ENCODE data around the gene EPB41. TPM values are rescaled to one million over a fixed set of nuclear protein-coding genes. Genes with fewer than 3 reads are reported as not detected.
A peak's percentile ranks its signal among the peaks of the same experiment; 100 is the strongest.

Gene EPB41
- total and polyA plus RNA-seq, 7 donors: 13.2 to 35.1 (median 27.1) TPM

DNA sequence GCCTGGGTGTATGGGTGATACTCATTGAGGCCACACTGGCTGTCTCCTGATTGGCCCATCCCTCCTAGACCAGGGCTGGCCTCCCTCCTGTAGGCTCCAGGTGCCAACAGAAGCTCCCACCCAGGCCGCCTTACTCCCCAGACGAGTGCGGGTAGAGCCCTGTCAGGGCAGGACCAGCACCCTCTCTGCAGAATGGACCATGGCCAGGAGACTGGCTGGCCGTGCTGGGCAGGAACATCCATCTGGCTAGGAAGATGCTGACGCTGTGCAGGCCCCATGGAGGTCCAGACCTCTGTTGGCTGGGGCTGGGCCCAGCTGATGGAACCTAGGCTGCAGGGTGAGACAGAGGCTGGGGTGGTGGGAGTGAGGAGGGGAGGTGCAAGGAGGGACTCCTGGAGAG, 25.0 kb upstream of the EPB41 start:
- H3K4me1 ChIP-seq: peaks cover 0 to 42% (median 33%) of the 10 kb centered on the region in 4 donors
- TF ChIP-seq POLR2A (IDR thresholded peaks at IDR 0.05) (no peak), CTCF (IDR thresholded peaks at IDR 0.05) (no peak), POLR2AphosphoS5 (IDR thresholded peaks at IDR 0.05) (no peak)
- H3K27ac ChIP-seq: peak overlapping the region in 1 of 4 donors; percentile 82
- no peak overlapping the region for H3K4me3 ChIP-seq
- 93 to 95% methylated on average over 5 of the region's 5 CpGs for WGBS, 2 donors
- no peaks in the 10 kb centered on the region for H3K27me3 ChIP-seq
- intact Hi-C loops (cut with DNase I): loop anchor here (5.0 kb wide), 3 partner anchors 93 to 1818 kb away; partner anchors contain the start of gene SRSF4
- H3K36me3 ChIP-seq: no peaks in the 10 kb centered on the region
- no peak for DNase-seq
- H3K9me3 ChIP-seq: no peaks in the 10 kb centered on the region

GRCh38 chr1:28890435-28890834, 23.9 kb upstream of the EPB41 start:
- no peak for TF ChIP-seq POLR2A (IDR thresholded peaks at IDR 0.05)
- no peak for TF ChIP-seq CTCF (IDR thresholded peaks at IDR 0.05)
- no peak for TF ChIP-seq POLR2AphosphoS5 (IDR thresholded peaks at IDR 0.05)
- no peak for TF ChIP-seq EP300 (IDR thresholded peaks at IDR 0.05)
- H3K4me3 ChIP-seq: no peak overlapping the region
- intact Hi-C loops (cut with DNase I): no loop called here
- H3K4me1 ChIP-seq: peaks cover 0 to 36% (median 23%) of the 10 kb centered on the region in 4 donors
- 86 to 89% methylated on average over 8 of the region's 8 CpGs for WGBS, 2 donors
- H3K36me3 ChIP-seq: no peaks in the 10 kb centered on the region
- no peaks in the 10 kb centered on the region for H3K9me3 ChIP-seq
- H3K27me3 ChIP-seq: no peaks in the 10 kb centered on the region
- DNase-seq: no peak
- H3K27ac ChIP-seq: no peak overlapping the region

DNA sequence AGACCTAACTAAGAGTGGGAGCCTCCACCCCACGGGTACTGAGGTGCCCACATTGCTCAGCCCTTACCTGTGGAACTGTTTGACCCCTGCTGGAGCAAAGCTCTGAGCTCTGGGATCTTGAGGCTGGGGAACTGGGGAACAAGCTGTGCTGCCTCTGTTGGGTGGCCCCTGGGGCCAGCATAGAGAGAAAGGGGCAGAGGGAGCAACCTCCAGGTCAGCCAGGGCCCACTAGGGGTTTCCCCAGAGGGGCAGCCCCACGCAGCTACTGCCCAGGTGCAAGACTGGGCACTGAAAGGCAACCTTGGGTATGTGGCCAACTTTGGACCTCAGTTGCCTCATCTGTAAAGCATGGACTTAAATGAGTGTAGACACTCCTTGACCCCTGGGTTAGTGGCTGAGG, 23.5 kb upstream of the EPB41 start:
- H3K4me1 ChIP-seq: peaks cover 0 to 35% (median 21%) of the 10 kb centered on the region in 4 donors
- intact Hi-C loops (cut with DNase I): no loop called here
- WGBS, 2 donors: 90 to 91% methylated on average over 2 of the region's 2 CpGs

DNA sequence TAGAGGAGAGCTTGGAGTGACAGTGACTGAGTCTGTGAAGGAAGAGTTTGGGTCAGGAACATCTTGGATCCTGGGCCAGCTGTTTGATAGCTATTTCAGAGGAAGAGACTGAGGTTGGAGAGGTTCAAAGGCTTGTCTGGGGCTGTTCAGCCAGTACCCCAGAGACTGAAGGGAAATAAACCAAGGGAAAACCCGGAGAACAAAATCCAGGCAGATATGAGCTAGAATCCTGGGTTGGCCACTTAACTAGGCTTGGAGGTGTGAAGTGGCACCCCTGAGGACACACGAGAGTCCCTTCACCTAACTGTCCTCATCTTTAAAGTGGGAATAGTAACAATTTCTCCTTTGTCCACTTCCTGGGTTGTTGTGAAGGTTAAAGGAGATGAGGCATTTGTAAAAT, 23.1 kb upstream of the EPB41 start:
- WGBS, 2 donors: 87 to 89% methylated on average over 2 of the region's 2 CpGs
- DNase-seq: no peak
- H3K4me1 ChIP-seq: peaks cover 0 to 35% (median 22%) of the 10 kb centered on the region in 4 donors
- TF ChIP-seq CTCF (IDR thresholded peaks at IDR 0.05) (no peak), POLR2A (IDR thresholded peaks at IDR 0.05) (no peak), EP300 (IDR thresholded peaks at IDR 0.05) (no peak), POLR2AphosphoS5 (IDR thresholded peaks at IDR 0.05) (no peak)
- no peaks in the 10 kb centered on the region for H3K36me3 ChIP-seq
- no peaks in the 10 kb centered on the region for H3K9me3 ChIP-seq
- intact Hi-C loops (cut with DNase I): no loop called here
- no peak overlapping the region for H3K27ac ChIP-seq
- no peaks in the 10 kb centered on the region for H3K27me3 ChIP-seq
- no peak overlapping the region for H3K4me3 ChIP-seq

More for the DNA sequence above, 23.5 kb upstream of the EPB41 start:
- DNase-seq: no peak
- Histone ChIP-seq H3K27me3 (no peaks in the 10 kb centered on the region), H3K9me3 (no peaks in the 10 kb centered on the region), H3K36me3 (no peaks in the 10 kb centered on the region), H3K27ac (no peak overlapping the region), H3K4me3 (no peak overlapping the region)
- TF ChIP-seq POLR2AphosphoS5 (IDR thresholded peaks at IDR 0.05) (no peak), EP300 (IDR thresholded peaks at IDR 0.05) (no peak), POLR2A (IDR thresholded peaks at IDR 0.05) (no peak), CTCF (IDR thresholded peaks at IDR 0.05) (no peak)

Measured in sigmoid colon (tissue), 7 donors.